GM12865 (cell line): ENCODE measurements around the gene PTPRM.

Experiments
- DNase-seq: peaks from one replicate; pipeline ENCODE4 v3.0.0; 2010; ENCODE audit warnings: low read depth
- H3K4me3 ChIP-seq: 2 replicates; pipeline ENCODE4 v1.5.1; 2011; ENCODE audit warnings: mild to moderate bottlenecking, low read depth, low read length, control low read depth
- TF ChIP-seq, protein P1 (sequence below): IDR thresholded peaks from 2 replicates; pipeline ENCODE4 v1.5.1; 2011; ENCODE audit warnings: low read length, control low read depth, low read depth, inconsistent platforms; ENCODE audit not compliant: insufficient read depth; ENCODE audit errors: missing control alignments

PTPRM gene

GRCh38 chr18:8248576-8248975, 681.5 kb downstream of the PTPRM start:
- no peak overlapping the region for H3K4me3 ChIP-seq
- TF ChIP-seq, protein P1, sequence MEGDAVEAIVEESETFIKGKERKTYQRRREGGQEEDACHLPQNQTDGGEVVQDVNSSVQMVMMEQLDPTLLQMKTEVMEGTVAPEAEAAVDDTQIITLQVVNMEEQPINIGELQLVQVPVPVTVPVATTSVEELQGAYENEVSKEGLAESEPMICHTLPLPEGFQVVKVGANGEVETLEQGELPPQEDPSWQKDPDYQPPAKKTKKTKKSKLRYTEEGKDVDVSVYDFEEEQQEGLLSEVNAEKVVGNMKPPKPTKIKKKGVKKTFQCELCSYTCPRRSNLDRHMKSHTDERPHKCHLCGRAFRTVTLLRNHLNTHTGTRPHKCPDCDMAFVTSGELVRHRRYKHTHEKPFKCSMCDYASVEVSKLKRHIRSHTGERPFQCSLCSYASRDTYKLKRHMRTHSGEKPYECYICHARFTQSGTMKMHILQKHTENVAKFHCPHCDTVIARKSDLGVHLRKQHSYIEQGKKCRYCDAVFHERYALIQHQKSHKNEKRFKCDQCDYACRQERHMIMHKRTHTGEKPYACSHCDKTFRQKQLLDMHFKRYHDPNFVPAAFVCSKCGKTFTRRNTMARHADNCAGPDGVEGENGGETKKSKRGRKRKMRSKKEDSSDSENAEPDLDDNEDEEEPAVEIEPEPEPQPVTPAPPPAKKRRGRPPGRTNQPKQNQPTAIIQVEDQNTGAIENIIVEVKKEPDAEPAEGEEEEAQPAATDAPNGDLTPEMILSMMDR: no peak
- no peak for DNase-seq

- TF ChIP-seq, protein P1: no peak
- no peak overlapping the region for H3K4me3 ChIP-seq
- DNase-seq: no peak
Measured at GRCh38 chr18:8249811-8250210, 682.7 kb downstream of the PTPRM start.

DNA sequence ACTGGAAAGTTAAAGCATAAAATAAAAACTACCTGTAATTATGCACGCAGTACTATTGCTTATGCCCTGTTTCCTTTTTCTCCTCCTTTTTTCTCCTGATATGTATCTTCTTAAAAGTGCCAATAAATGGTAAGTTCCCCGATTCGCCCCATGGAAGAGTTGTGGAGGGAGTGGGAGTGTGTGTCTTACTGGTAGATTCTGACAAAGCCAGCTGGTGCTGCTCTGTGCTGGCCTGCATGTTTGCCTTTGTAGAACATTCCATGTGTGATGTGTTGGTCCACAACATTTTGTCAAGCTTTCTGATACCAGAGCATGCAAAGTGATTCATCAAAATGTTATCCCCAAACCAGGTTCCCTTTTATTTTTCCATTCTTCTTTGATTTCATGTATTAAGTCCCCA, 685.3 kb downstream of the PTPRM start:
- H3K4me3 ChIP-seq: no peak overlapping the region
- TF ChIP-seq, protein P1: no peak
- no peak for DNase-seq

GRCh38 chr18:8253944-8254343, 686.8 kb downstream of the PTPRM start:
- TF ChIP-seq, protein P1: no peak
- H3K4me3 ChIP-seq: no peak overlapping the region
- DNase-seq: no peak

DNA sequence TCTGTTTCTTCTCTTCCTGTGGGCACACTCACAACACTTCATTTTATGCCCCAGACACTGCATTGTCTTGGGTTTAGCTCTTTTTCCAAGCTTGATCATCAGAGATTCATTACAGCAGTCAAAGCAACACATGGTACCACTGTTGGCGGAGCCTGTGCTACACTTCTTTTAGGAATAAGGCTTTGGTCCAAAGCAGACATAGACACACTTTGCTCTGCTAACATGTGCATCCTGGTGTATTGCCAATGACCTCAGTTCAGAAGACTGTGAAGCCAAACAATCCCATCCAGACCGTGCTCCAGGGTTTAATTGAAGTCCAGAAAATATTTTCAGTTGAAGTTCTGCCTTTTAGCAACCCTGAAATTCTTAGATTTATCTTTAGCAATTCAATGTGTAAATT, 687.5 kb downstream of the PTPRM start:
- H3K4me3 ChIP-seq: no peak overlapping the region
- no peak for DNase-seq
- TF ChIP-seq, protein P1: no peak

GRCh38 chr18:8257851-8258434, 690.8 kb downstream of the PTPRM start:
- DNase-seq: no peak
- TF ChIP-seq, protein P1: no peak
- no peak overlapping the region for H3K4me3 ChIP-seq

GRCh38 chr18:8260319-8260718, 693.2 kb downstream of the PTPRM start:
- no peak for DNase-seq
- H3K4me3 ChIP-seq: no peak overlapping the region
- TF ChIP-seq, protein P1: no peak
